GM19025 (cell line): Measurements from ENCODE around the gene UEVLD.

Source experiments
- ATAC-seq: cut with Tn5 transposase; IDR thresholded peaks from one replicate; pipeline ENCODE4 v1.9.1; 2021; ENCODE audit warnings: mild to moderate bottlenecking, low read depth, moderate library complexity; ENCODE audit not compliant: unreplicated experiment

Gene UEVLD

DNA sequence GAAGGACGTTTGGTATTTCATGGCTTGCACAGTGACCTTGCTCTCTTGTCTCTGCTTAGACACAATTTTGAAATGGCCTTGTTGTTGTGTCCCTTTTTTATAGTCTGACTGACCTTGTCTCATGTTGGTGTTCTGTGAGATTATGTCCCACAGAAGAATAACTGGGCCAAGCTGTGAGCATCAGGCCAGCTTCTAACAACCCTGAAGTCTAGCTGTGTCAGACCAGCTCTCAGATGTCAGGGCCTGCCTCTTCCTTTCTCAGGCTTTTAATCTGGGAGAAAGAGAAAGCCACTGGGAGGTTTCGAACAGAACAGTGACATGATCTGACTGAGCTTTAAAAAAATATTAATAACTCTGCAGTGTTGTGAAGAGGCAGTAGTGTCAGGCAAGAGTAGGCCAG is 2.0 kb upstream of the UEVLD start:
- no peak for ATAC-seq

DNA sequence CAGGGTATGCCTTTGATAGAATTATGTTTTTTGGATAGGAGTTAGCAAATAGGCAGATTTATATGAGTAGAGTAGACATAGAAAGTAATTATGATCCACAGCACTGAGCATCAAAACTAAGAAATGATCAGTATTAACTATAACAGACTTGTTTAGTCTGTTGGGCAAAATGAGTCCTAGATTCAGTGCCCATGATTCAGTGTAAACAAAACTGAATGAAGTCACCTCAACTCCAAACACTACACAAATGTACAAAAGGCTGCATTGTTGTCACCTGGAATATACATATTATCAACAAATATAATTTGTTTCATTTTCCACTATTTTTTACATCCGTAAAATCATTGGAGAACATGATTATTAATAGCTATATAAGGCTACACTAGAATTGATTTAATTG is 6.7 kb downstream of the UEVLD start:
- ATAC-seq: no peak

DNA sequence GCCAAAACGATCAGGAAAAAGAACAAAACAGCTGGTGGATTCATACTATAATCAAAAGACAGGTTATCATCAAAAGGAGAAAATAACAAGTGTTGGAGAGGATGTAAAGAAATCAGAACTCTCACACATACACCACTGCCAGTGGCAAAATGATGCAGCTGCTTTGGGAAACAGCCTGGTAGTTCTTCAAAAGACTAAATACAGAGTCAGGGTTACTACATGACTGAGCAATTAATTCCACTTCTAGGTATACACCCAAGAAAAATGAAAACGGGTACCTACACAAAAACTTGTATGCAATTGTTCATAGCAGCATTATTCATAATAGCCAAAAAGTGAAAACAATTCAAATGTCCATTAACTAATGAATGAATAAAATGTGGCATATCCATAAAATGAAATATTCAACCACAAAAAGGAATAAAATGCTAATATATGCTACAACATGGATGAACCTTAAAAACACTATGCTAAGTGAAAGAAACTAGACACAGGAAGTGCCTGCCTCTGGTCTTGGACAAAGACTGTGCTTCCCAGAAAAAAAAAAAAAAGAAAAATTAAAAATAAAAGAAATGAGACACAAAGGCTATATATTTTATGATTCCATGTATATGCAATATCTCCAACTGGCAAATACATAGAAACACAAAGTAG is 8.3 kb downstream of the UEVLD start:
- ATAC-seq: no peak

DNA sequence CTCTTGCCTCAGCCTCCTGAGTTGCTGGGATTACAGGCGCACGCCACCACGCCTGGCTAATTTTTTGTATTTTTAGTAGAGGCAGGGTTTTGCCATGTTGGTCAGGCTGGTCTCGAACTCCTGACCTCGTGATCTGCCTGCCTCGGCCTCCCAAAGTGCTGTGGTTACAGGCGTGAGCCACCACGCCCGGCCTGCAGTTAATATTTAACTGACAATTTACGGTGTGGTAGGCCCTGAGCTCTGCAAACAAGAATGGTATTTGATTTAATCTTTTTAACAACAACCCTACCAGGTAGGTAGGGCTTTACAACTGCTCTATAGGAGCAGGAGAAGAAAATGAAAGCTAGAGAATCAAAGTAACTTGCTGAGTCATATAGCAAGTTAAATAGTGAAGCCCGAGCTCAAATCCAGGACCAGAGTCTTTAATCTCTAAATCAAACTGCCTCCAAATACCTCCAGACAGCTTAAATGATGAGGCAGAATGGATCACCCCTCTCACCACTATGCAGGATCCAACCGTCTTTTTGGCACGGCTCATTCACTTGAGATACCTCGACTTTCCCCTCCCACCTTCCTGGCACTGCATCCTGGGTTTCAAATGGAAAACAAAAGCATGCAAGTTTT is 9.4 kb downstream of the UEVLD start:
- no peak for ATAC-seq

DNA sequence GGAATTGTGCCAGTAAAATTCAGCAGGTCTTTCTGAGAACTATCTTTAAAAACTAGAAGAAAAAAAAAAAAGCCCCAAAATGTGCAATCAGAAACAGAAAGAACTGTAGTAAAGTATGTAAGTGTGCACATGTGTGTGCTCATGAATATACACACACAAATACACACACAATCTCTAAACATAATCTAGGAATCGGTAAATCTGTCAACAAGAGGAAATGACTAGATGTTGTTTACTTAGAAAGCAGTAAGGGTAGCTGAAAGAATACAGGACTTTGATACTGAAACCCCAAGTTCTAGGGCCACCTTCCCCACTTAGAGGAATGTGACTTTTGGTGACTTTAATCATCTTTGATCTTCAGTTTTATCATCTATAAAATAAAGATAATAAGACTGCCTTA is 13.2 kb downstream of the UEVLD start:
- ATAC-seq: no peak

DNA sequence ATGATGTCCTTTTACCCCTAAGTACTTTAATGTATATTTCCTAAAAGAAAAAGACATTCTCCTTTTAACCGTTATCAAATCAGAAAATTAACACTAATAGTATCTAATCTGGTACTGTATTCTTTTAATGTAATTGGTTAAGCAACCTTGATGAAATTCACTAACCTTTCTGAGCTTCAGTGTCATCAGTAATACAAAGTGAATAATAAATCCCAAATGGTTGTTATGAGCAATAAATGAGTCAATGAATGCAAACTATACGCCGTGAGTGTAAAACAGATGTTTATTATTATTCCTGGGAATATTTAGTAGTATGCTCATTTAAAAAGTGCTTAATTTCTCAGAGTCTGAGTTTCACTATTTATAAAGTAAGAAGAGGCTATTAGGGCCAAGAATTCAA is 21.5 kb downstream of the UEVLD start:
- ATAC-seq: no peak

DNA sequence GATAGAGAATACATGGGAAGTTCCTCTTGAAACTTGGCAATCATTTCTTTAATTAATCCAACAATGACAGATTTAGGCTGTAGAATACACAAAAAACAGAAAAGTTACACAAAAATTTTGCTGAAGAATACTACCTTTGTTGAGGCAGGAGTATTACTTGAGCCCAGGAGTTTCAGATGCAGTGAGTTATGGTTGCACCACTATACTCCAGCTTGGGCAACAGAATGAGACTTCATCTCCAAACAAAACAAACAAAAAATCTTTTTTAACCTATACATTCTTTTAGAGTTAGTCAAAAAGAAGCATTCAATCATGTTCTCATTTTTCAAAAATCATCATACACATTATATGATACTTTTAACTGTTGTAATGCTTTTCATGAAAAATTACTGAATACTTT is 22.1 kb downstream of the UEVLD start:
- ATAC-seq: no peak

DNA sequence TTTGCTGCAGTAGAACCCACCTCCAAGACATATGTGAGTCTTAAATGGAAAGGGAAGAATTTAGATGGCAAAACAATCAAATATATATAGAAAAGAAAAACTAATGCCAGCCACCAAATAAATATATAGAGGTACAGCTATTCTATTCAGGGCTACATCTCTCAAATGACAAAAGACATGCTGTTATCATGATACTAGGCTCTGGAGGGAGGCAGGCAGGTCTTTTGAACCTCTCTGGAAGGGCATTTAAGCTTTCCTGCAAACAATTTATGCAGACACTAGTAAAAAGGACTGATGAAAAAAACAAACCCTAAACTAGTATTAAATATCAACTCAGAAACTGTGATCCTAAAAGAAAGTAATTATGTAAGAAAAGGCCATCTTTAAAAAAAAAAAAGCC is 24.4 kb downstream of the UEVLD start:
- ATAC-seq: no peak

DNA sequence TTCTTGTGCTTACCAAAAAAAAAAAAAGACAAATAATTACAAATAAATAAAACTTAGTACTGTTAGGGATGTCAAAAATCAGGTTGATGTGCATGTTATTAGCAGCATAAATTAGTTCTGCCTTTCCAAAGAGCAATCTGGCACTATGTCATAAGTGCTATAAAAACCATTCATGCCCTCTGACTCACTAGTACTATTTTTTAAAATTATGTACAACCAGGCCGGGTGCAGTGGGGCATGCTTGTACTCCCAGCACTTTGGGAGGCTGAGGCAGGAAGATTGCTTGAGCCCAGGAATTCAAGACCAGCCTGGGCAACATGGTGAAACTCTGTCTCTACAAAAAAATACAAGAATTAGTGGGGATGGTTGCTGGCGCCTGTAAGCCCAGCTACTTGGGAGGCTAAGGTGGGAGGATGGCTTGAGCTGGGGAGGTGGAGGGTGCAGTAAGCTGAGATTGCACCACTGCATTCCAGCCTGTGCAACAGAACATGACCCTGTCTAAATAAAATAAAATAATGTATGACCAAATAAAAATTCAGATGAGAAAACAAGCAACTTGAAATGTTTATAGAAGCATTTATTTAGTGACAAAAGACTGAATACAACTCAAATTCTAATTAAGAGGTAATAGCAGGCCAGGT is 25.3 kb downstream of the UEVLD start:
- no peak for ATAC-seq

DNA sequence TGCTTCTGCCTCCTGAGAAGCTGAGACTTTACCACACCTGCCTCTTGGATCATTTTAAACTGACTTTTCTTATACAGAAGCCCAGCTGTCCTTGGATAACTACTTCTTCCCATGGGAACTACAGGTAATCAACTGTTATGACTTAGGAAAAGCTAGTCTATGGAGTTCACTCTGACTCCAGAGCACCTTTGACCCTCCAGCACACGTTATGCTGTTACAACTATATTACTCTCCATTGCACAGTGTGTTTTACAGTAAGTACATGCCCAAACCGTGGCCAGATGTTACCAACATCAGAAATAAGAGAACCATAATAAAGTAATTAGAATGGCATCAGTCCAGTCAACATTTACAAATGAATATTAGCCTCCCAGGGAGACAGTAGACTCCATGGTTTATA is 40.5 kb downstream of the UEVLD start:
- no peak for ATAC-seq

DNA sequence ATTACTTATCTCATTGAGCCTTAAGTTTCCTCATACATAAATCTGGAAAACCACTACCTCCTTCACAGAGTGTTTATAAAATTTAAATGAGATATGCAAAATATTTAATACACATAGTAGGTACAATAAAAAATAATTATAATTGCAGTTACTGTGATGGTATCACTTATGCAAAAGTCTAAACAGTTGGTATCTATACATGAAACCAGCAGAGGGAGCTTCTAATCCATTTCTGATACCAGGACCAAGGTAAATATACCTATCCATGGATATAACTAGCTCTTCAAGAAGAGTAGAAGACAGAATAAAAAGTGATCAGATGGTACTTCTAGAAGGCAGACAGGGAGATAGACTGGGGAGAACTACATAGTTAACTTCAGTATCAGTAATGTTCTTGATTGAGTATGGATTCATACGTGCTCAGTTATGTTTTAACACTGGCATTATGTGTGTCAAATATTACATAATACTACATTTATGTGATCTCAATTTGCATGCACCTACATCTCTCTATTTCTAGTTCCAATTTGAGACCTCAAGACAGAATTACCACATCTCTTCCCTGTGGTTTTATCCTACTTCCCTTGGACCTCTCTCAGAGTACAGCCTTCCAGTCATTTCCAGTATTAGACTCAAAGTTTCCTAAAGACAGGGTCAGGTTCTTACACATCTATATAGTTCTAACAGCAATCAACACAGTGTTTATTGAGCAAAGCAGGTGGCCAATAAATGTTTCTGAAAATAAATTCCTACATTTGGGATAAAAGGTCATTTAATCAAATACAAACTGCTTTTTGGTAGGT is 48.1 kb downstream of the UEVLD start:
- ATAC-seq: no peak

DNA sequence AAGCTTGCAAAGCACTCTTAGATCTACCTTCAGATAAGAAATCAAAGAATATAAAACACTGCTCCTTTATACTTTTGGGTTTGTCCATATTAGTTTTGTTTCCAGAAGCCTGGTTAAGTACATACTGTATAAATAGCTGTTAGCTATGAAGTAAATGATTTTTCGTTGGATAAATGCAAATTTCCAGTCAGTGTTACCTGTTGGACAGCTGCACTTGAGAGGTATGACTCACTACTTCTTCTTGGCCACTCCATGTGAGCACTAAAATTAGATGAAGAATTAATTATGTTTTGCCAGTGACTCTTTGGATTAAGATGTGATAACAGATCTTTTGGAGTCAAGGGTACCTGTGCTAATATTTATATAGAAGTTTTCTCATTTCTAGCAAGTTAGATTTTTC is 52.3 kb downstream of the UEVLD start:
- no peak for ATAC-seq

DNA sequence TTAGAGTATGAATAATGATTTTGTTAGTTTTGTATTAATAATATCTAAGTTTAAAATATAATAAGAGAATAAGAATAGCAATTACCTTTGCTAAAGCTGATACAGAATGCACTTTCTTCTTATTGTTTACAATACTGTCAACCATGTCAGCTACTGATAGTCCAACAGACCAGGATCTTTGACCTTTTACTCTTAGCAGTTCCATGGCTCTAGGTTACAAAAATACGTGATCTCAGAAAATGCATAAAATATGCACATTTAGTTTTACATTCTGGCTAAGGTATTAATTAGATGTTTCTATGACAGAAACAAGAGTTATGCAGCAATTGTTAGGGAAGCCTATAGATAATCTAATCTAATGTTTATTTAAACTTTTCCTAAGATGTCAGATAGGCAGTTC is 54.3 kb downstream of the UEVLD start:
- no peak for ATAC-seq

DNA sequence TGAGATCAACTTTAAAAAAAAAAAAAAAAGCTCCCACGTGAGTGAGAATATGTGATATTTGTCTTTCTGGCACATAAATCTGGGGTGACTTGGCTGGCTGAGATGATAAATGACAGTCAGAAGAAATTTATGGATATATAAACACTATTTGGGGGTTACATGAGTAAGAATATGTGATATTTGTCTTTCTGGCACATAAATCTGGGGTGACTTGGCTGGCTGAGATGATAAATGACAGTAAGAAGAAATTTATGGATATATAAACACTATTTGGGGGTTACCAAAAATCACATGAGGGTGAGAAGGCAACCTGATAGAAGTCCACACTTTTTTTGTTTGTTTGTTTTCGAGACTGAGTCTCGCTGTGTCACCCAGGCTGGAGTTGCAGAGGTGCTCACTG is 55.2 kb downstream of the UEVLD start:
- ATAC-seq: no peak

DNA sequence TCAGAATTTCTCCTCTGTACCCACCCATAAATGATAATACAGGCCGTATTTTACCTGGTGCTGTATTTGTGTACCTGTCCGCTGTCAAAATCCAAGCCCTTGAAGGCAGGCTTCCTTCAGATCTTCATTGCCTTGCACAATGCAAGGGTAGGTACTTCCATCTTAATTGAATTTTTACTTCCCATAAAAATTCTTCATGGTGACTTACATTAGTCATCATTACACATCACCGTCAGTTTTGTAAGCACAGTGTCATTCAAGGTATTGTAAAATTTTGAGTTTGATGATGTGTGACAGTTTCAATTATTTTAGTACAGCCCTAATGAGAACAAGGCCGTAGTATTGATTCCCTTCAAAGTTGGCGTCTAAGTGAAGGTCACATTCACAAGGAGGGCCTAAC is 61.0 kb downstream of the UEVLD start:
- ATAC-seq: no peak

DNA sequence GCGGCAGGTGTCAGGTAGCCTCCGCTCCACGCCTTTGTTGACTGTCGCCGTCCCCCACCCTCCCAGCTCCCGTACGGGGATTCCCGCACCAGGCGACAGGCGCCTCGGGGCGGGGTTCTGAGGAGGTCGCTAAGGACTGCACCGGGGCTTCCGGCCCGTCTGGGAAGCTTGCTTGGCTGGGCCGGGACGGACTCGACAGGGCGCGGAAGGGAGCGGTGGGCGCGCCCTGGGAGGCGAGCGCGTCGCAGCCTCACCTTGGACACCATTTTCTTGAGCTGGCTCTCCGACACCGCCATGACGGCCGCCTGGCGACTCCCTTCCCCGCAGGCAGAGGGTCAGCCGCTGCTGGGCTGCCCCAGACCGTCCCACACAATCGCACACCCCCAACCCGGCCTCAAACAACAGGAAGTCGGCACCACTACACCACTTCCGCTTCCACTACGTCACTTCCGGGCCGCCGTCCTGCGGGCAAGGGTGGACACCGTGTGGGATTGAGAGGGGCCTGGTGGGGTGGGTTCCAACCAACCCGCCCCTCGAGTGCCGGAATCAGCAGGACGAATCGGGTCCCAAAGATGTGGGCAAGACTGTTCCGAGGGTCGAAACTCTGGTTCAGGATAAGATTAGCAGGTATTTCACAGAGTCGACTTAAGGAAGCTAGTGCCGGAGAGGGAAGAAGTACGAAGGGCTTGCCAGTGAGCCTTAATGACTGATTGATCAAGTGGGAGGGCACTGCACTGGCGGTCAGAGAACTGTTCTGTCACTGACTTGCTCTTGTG is 61.8 kb downstream of the UEVLD start, which contains the start of gene TSG101:
TSG101 (minus strand) TSS at position 422 of the 776 bp plus-strand sequence; CDS start at position 296, 126 bp downstream.
- peak; percentile 97 for ATAC-seq

DNA sequence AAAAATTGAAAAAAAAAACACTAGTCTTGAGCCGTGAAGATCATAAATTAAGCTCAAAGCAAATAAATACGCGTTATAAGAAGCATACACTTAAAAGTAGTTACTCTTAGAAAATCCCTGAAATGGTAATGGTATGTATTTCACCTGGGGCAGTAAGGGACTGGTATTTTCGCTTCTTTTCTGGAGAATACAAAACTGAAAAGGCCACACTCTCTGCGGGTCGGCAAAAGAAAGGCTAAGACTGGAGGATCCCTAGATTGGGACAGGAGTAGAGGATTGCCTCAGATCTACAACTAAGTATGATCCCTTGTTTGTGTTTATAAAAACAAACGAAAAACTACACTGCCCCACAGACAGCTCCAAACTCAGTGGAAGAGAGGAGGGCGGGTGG is 62.4 kb downstream of the UEVLD start:
- ATAC-seq: no peak

DNA sequence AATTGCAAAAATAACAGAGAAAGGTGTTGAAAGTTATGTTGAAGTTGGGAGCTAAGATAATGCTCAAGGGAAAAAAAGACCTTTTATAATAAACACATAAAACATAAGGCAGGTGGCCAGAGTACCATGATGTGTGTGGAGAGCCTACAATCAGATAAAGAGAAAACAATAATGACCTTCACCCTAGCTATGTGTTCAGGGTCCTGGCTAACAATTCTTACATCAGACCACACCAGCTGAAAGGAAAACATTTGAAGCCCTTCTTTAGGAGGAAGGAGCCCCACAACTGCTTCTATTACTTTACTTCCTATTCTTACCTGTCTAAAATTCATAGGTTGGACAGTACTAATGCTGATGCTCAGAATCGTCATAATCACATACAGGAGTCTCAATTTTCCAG is 64.3 kb downstream of the UEVLD start:
- ATAC-seq: no peak

DNA sequence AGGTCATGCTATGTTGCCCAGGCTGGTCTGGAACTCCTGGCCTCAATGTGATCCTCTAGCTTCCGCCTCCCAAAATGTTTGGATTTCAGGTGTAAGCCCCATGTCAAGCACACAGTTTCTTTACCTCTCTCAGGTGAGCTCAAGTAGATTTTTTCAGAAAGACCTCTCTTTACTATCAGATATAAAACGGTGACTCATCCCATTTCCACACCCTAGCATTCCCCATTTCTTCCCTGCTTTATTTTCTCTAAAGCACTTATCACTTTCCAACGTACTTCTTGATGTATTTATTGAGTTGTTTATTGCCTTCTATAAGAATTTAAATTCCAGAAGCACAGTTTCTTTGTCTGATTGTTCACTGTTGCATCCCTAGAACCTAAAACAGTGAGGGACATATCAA is 65.5 kb downstream of the UEVLD start:
- ATAC-seq: no peak

DNA sequence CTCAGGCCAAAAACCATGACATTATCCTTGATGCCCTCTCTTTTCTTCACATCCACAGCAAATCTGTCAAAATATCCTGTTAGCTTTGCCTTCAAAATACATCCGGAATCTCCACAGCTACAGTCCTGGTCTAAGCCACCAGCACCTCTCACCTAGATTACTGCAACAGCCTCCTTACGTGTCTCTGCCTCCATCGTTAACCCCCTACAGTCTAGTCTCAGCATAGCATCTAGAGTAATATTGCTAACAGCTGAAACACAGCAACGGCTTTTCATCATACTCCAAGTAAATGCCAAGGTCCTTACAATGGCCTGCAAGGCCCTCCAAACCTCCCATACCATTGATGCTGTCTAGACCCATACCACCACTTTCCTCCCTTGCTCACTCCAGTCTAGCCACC is 66.1 kb downstream of the UEVLD start:
- no peak for ATAC-seq

DNA sequence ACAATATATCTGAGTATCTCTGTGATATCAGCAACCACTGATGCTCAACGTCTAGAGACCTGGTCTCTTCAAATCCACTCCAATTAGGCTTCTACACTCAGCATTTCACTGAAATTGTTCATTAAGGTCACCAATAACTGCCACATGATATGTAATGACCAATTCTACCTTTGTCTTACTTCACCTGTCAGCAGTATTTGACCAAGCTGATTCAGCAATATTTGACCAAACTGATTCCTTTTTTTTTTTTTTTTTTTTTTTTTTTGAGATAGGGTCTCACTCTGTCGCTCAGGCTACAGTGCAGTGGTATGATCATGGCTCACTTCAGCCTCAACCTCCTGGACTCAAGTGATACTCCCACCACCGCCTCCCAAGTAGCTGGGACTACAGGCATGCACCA is 67.4 kb downstream of the UEVLD start:
- no peak for ATAC-seq
